Stimulated activated CD4-positive, alpha-beta T cell treated with anti-CD3 and anti-CD28 coated beads, Interleukin-4, amount 100 ng/mL, for 4 hours (primary cell): ENCODE measurements around the gene PRPF6.

ENCODE experiments used
- DNase-seq, 2 experiments: peaks; one replicate each; pipeline ENCODE4 v3.0.0-alpha.2; 2020

Gene PRPF6

DNA sequence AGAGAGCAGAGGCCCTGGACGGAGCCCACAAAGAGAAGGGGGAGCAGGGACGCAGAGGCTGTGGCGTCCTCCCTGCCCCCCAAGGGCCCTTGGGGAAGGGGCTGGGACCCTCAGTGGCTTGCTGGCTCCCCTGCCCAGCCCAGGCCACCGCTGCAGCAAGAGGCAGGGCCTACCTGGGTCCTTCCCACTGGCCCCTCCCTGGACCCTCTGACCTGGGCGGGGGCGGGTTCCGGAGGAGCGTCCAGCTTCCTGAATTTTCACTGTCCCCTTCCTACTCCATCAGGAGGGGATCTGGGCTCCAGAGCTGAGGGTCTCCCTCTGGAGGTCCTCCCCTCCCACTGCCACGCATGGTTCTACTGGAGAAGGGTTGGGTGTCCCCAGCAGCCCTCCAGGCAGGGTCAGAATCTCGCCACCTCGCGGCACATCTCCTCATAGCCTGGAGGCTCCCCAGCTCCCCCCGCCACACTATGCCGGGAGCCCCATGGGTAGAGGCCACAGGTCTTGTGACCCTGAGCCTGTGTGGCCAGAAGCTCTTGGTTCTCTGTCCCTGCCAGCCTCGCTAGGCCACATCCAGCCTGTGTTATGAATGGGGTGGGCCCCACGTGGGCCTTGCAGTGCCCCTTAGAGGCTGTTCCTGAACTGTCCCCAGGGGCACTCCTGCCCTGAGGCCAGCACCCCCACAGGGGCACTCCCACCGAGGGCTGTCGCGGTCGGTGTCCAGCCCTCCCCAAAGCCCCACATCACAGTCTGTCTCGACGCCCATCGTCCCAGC, 69.5 kb downstream of the PRPF6 start:
- no peak for DNase-seq

DNA sequence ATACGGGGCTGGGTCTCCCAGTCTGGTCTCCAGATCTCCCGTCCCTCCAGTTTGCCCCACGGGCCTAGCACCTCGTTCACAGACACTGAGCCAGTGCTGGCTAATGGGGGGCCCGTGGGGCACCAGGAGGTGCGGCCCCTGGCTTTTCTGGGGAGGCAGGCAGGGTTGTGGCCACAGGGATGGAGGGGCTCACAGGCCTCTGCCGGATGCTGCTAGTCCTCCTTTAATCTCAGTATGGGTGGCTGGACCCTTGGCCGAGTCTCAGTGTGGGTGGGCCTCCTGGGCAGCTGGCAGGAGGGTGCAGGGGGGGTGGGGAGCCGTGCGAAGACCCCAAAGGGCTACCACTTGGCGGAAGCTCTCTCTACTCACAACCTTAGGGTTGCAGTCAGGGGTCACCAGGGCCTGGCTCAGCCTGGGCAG, 70.1 kb downstream of the PRPF6 start:
- no peak for DNase-seq

DNA sequence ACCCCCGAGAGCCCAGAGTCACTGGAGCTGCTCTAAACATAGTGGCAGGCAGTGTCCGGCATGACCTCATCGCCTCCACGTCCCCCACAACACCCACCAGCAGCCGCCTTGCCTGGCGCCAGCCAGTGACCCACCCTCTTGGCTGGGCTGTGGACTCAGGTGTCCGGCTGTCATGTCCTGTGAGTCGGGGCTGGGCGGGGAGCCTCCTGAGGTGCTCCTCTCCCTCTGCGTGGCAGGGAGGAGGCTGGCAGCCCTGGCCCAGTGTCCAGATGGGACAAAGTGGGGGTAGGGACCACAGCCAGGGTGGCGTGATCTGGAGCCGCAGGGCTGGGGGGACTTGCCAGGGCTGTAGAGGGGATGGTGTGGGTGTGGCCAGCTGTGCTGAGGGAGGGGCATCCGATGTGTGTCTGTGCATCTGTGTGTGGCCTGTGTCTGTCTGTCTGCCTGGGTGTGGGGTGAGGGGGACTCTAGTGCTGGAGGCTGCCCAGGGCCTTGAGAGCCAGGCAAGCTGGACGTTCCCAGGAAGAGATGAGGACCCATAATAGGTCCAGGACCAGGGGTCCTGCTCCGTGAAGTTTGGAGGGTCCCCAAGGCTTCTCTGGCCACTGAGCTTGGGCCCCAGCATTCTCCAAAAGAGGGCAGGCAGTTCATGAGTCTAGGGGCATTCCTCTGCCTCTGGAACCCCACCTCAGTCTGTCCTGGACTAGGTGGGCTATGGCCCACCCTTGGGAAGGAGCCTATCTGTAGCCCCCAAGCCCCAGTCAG, 70.8 kb downstream of the PRPF6 start:
- no peak for DNase-seq

DNA sequence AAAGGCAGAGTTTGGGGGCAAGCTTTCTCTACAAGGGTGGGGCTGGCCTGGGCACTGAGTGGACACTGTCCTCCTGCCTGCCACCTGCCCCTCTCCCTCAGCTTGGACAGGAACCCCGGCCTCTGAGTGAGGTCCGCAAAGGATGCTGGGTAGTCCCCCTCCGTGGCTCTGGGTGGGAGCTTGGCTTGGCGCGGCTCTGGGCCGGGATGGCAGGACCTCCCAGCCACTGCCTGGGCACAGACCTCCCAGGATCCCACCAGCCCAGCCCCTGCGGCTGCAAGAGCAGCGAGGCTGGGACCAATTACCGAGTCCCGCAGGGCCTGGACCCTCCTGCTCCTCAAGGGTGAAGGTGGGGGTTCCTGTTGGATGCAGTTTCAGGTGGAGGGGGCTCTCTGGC, 71.4 kb downstream of the PRPF6 start:
- DNase-seq, result no peak

- no peak for DNase-seq
Measured at GRCh38 chr20:64052987-64053840, 72.3 kb downstream of the PRPF6 start.

DNA sequence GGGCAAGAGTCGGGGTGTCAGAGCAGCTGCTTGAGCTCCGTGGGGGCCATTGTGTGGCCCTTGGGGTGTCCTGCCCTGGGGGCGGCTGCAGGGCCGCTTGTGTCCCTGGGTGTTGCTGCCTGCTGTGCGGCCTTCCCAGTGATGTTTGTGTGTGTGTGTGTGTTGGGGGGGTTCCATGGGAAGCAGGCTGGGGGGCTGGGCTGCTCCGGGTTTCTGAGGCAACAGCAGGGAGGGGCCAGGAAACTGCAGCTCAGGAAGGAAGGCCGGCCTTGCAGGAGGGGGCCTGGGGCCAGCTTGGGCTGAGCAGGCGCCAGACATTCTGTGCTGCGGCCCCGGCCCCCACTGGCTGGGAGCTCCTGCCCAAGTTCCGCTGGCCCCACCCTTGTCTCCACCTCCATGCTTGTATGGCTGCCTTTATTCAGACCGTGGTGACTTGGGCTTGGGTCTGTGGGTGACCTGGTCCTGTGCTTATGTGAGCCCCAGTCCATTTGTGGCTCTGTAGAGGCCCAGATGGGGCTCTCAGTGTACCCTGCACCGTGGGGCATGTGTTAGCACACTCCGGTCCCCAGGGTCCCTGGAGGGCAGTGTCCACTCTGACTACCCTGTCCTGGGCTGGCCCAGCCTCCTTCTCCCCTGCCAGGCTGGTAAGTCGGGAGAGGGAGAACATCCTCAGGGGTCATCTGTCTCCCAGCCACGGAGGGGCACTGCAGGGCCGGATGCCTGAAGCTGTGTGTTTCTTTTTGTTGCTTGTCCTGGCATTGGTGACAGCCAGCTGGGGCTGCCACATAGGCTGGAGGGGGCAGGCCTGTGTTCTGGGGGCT, 73.1 kb downstream of the PRPF6 start:
- no peak for DNase-seq

DNA sequence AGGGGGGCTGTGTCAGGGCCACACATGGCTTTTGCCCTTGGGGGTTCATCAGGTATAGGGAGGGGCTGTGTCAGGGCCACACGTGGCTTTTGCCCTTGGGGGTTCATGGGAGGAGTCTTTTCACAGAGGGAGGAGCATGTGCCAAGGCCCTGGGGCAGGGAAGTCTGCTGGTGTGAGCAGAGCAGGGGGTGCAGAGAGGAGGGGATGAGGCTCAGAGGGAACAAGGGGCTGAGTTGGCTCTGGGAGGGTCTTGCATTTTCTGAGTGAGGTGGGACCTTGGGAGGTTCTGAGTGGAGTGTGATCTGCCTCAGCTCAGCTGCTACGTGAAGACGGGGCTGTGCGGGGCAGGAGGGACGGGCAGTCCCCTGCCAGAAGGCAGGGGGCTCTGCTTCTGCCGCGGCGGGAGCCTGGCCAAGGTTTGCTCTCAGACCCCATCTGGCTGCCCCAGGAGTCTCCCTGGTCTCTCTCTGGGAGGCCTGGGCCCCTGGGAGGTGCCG, 74.5 kb downstream of the PRPF6 start:
- no peak for DNase-seq

- no peak for DNase-seq
Measured at GRCh38 chr20:64055893-64056638, 75.1 kb downstream of the PRPF6 start.

DNA sequence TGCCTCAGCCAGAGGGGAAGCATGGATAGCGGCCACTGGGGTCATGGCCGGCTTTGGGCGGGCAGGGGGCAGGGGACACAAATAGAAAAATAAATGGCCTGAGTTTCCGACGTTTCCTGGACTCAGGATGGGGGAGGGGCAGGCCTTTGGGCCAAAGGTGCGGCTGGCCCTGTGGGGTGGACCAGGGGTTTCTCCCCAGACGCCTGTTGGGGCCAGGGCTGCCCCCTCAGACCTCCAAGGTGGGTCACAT, 75.6 kb downstream of the PRPF6 start:
- no peak for DNase-seq

DNA sequence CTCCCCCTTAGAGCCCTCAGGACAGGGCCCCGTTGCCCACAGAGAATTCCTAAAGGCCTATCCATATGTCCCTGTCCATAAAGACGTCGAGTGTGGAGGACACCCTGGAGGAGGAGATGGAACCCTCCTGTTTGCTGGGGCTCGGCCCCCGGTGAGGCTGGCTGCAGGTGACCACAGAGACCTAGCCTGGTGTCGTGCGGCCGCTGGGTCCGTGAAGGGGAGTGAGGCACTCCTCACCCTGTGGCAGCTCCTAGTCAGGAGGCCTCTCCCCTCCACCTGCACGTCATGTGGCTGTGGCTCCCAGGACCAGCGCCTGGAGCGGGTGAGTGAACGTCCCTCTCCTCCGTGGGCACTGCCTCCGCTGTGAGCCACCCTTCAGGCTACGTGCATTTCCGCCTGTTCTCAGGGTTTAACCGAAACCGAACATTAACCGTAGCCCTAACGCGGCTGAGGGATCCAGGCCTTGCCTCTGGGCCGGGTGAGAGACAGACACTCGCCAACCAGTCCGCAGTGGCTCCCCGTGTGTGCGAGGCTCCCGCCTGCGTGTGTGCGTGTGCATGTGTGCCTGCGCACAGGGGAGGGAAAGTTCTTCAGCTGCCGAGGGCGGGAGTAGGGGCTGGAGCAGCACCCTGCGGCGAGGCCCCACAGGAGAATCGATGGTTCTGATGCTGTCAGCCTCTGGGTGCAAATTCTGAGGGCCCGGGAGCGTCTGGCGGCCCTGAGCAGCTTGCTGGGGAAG, 76.1 kb downstream of the PRPF6 start:
- no peak for DNase-seq

GRCh38 chr20:64057628-64058498, 76.9 kb downstream of the PRPF6 start:
- DNase-seq, result peak; percentile 70 to 82

DNA sequence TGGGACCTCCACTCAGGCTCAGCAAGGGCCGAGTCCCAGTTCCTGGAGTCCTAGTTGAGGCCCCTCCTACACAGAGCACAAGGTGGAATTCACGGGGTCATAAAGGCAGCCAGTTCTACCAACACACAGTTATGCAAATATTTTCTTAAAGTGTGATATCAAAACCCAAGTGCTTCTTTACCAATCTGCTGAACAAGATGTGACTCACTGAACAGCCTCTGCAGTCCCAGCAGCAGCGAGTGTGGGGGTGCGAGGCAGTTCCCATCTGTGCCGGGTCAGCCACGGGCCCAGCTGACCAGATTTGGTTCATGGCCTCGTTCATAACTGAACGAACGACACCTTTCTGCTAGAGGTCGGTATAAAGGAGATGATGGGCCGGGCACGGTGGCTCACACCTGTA, 77.6 kb downstream of the PRPF6 start:
- DNase-seq, result no peak

DNA sequence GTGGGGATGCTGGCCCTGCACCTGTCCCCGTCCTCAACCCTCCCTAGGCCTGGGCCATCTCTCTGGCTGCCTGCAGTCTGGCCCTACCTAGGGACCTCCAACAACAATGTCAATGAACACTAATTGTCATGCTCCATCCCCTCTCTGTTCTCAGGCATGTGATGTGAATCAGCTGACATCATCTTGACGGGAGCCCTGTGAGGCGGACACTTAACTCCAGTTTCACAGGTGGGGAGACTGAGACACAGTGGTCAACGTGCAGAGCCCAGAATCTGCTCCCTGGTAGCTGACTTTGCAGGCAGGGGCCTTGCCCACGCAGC, 81.3 kb downstream of the PRPF6 start:
- DNase-seq, result no peak

GRCh38 chr20:64062596-64063388, 81.9 kb downstream of the PRPF6 start, which contains the start of gene TCEA2:
TSS of gene TCEA2 (plus strand) at chr20:64063198. CDS start at chr20:64063313, 115 bp downstream.
- peak; percentile 93 to 95 for DNase-seq

DNA sequence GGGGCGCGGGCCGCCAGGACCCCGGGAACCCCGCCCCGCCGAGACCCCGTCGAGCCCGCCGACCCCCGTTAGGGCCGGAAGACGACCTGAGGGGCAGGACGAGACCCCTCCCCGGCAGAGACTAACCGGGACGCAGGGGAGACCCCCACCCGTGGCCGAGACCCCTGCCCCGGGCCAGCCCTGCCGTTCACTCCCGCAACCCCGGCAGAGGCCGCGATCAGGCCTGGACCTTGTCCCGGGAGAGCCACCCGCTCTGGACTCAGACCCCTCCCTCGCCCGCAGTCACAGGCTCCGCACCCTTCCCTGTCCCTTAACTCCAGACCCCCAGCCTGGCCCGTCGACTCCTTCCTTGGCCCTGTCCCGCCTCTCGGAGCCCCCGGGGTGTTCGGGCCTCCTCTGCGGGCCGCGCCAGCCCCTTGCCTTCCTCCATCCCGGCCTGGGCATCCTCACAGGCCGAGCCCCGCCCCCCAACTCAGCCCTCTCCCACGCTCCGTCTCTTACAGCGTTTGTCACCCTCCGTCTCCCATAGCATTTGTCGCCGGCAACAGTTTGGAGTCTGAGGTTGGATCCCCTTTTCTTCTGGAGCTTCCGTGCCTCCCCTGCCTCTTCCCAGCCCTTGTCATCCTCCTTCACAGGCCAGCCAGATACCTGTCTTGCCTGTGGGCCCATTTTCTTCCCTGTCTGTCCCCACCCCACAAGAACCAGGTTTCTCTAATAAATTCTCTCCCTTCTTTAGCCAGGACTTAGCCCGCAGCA, 82.6 kb downstream of the PRPF6 start:
- peak in 1 of 2 experiments; percentile 37 for DNase-seq

DNA sequence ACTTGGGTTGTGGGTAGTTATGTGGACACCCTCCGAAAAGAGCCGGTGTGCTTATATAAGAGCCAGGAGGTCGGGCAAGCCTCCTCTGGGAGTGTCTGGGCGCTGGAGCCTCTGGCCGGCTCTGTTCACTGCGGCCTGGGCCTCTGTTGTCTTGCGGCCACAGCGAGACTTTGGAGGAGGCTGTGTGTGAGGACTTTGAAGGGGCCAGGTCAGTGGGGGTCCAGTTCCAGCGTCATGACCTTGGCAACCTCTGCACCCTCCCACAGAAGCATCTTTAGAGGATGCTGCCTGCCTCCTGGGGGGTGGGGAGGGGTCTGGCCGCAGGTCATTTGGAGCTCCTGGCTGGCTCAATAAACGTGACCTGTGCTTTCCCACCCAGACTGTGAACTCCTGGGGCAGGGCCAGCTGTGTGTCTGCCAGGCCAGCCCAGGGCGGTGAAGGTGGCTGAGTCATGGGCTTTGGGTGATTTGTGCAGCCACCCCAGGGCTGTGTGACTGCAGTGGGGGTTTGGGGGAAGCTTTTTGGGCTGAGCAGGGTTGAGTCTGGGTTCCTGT, 83.3 kb downstream of the PRPF6 start:
- DNase-seq, result no peak

DNA sequence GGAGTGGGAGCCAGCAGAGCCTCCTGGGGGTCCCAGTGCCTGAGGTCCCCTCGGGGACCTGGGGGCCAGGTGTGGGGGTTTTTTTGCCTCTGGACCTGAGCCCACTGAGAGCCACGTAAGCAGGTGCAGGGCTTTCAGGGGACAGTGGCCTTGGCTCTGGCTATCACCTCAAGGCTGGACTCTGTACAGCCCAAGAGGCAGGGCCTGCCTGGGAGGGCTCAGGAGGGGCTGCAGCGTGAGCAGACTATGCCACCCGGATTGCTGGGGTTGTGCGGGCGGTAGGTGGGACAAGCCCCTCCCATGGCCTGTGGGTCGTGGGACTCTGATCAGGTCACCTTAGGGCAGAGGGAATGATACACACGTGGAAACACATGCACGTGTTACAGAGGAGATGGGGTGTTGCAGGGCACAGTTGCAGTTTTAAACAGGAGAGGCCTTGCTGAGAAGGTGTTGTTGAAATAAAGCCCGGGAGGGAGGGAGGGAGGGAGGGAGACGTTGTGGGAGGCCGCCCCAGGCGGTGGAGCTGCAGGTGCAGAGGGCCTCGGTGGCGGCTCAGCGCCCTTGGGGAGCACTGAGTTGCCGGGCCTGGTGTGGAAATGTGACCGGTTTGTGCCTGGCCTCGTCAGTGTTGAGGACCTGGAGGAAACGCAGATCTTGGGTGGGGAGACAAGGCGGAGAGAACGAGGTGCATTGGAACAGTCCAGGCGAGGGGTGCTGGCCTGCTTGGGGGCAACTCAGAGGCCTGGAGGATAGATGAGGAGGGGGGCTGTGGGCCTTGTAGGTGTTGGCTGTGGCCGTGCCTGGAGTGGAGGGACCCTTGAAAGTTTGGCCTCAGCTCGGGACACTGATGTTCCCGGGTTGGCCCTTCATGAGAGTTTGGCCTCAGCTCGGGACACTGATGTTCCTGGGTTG, 84.4 kb downstream of the PRPF6 start:
- no peak for DNase-seq
